ENCODE data around the gene FEZ2. TPM values are rescaled to one million over a fixed set of nuclear protein-coding genes. Genes with fewer than 3 reads are reported as not detected.

The FEZ2 gene
- total and polyA plus RNA-seq, 2 of the 8 experiments (the other 6 are each of a cell fraction or from before 2014, with no cell fraction given) = 7.5 to 16.4 TPM

- Histone ChIP-seq H3K79me2 (ENCODE audit: control insufficient read depth in 1 of 2, insufficient read depth in 2 of 2, low read length in 2 of 2) (no peaks in the 10 kb centered on the region), H3K4ac (replicated peaks; ENCODE audit: insufficient read length, low read depth, low read length) (no peak overlapping the region), H3K27me3 (replicated peaks in 1 of 4; ENCODE audit: control insufficient read depth in 3 of 4, extremely low read depth in 1 of 4, insufficient read depth in 3 of 4, low read length in 3 of 4) (no peaks in the 10 kb centered on the region), H2BK20ac (ENCODE audit: low read length) (no peak overlapping the region), H2BK12ac (ENCODE audit: low read depth, low read length) (no peak overlapping the region), H2AFZ (ENCODE audit: low read length) (no peak overlapping the region), H3K36me3 (ENCODE audit: control insufficient read depth in 2 of 4, insufficient read depth in 4 of 4, low read length in 3 of 4) (no peaks in the 10 kb centered on the region), H3K4me1 (replicated peaks in 1 of 4; ENCODE audit: control insufficient read depth in 3 of 4, insufficient read depth in 4 of 4, low read length in 3 of 4) (peaks cover 0 to under 1% (median 0%) of the 10 kb centered on the region in 4 experiments; a peak in 1 of 7 replicates), H3K4me2 (ENCODE audit: insufficient read depth in 1 of 2, low read depth in 2 of 2, low read length in 2 of 2) (no peak overlapping the region), H3K18ac (ENCODE audit: extremely low read depth, low read length) (no peak overlapping the region), H3K9ac (replicated peaks in 1 of 4; ENCODE audit: extremely low read depth in 1 of 4, low read depth in 3 of 4, low read length in 3 of 4) (no peak overlapping the region), H3K23ac (ENCODE audit: insufficient read length) (no peak overlapping the region), H2AK5ac (ENCODE audit: low read depth, low read length) (no peak overlapping the region), H3K23me2 (ENCODE audit: low read depth, low read length) (no peaks in the 10 kb centered on the region), H3K56ac (replicated peaks; ENCODE audit: insufficient read length, low read depth, low read length) (no peak overlapping the region), H3K27ac (ENCODE audit: low read depth, low read length) (no peak overlapping the region), H4K5ac (ENCODE audit: insufficient read length, low read depth, low read length) (no peak overlapping the region), H2BK120ac (replicated peaks; ENCODE audit: low read depth, low read length) (no peak overlapping the region), H2BK15ac (ENCODE audit: low read length) (no peak overlapping the region), H3K9me3 (ENCODE audit: insufficient read depth in 2 of 2, low read depth in 1 of 2, low read length in 1 of 2) (no peaks in the 10 kb centered on the region), H4K91ac (replicated peaks; ENCODE audit: insufficient read length, low read length) (no peak overlapping the region), H3K14ac (ENCODE audit: insufficient read length) (no peak overlapping the region), H3K79me1 (ENCODE audit: low read depth, low read length) (no peaks in the 10 kb centered on the region), H3K4me3 (ENCODE audit: extremely low read depth in 1 of 4, insufficient read depth in 2 of 4, low read depth in 3 of 4, low read length in 4 of 4) (no peak overlapping the region), H2BK5ac (ENCODE audit: low read depth, low read length) (no peak overlapping the region), H4K20me1 (replicated peaks in 1 of 2; ENCODE audit: control insufficient read depth in 1 of 2, insufficient read depth in 2 of 2, low read length in 2 of 2) (no peaks in the 10 kb centered on the region), H4K8ac (ENCODE audit: extremely low read depth, insufficient read depth, low read length) (no peak overlapping the region)
- WGBS, 2 experiments (ENCODE audit: extremely low coverage in 1 of 2, insufficient coverage in 1 of 2, insufficient read length in 1 of 2, insufficient replicate concordance in 2 of 2, low coverage in 1 of 2, low lambda C conversion rate in 2 of 2, missing lambda C conversion rate in 1 of 2) = 89% methylated on average over 1 of the region's 1 CpG; no CpG with 5 or more reads in 1 of the 2 experiments
- no peak for FAIRE-seq
- DNase-seq (ENCODE audit: low read depth in 1 of 2, low spot score in 2 of 2) = no peak
- CTCF ChIA-PET (ENCODE audit: partially characterized antibody) = interaction anchor here (0.9 to 1.4 kb wide), 5 partner anchors 40 to 293 kb away, joined by 3 to 5 read pairs (median 3); no protein-coding TSS in a partner anchor
- POLR2A ChIA-PET (ENCODE audit: partially characterized antibody) = interaction anchor here (1.5 kb wide), 1 partner anchor 12 kb away, joined by 4 read pairs; the partner anchor contains the start of gene FEZ2
- TF ChIP-seq NANOG (IDR thresholded peaks at IDR 0.05; ENCODE audit: insufficient read depth, low read depth, low read length, poor library complexity, severe bottlenecking) = no peak
- TF ChIP-seq CBX8 (IDR thresholded peaks at IDR 0.05; ENCODE audit: borderline replicate concordance, low read depth, low read length) = no peak
- TF ChIP-seq BCL11A (IDR thresholded peaks at IDR 0.05; ENCODE audit: low read depth in 2 of 2, low read length in 2 of 2) = no peak
- no peak for TF ChIP-seq ZNF274 (IDR thresholded peaks at IDR 0.05; ENCODE audit: borderline replicate concordance, extremely low read depth, low read length)
- TF ChIP-seq POLR2A (IDR thresholded peaks at IDR 0.05; ENCODE audit: control extremely low read depth in 1 of 2, low read depth in 2 of 2, low read length in 2 of 2) = no peak
- TF ChIP-seq ASH2L (IDR thresholded peaks at IDR 0.05; ENCODE audit: low read length) = no peak
- no peak for TF ChIP-seq GABPA (IDR thresholded peaks at IDR 0.05; ENCODE audit: borderline replicate concordance, insufficient read depth, low read length)
- no peak for TF ChIP-seq POU5F1 (IDR thresholded peaks at IDR 0.05; ENCODE audit: low read depth, low read length)
- no peak for TF ChIP-seq KDM5A (IDR thresholded peaks at IDR 0.05; ENCODE audit: low read length)
- TF ChIP-seq SIRT6 (IDR thresholded peaks at IDR 0.05; ENCODE audit: low read length) = no peak
- no peak for TF ChIP-seq CREB1 (IDR thresholded peaks at IDR 0.05)
- no peak for TF ChIP-seq HDAC2 (IDR thresholded peaks at IDR 0.05; ENCODE audit: borderline replicate concordance in 1 of 2, low read depth in 2 of 2, low read length in 2 of 2)
Observed at GRCh38 chr2:36609507-36609906, 11.5 kb upstream of the FEZ2 start.
